ENCODE data around the gene ACD.
A peak's percentile ranks its signal among the peaks of the same experiment; 100 is the strongest.
"Not testable (repeated sequence)": the region's sequence is repeated elsewhere in the genome, so short reads cannot be mapped to it uniquely, and the experiment has no call there.

The ACD gene

DNA sequence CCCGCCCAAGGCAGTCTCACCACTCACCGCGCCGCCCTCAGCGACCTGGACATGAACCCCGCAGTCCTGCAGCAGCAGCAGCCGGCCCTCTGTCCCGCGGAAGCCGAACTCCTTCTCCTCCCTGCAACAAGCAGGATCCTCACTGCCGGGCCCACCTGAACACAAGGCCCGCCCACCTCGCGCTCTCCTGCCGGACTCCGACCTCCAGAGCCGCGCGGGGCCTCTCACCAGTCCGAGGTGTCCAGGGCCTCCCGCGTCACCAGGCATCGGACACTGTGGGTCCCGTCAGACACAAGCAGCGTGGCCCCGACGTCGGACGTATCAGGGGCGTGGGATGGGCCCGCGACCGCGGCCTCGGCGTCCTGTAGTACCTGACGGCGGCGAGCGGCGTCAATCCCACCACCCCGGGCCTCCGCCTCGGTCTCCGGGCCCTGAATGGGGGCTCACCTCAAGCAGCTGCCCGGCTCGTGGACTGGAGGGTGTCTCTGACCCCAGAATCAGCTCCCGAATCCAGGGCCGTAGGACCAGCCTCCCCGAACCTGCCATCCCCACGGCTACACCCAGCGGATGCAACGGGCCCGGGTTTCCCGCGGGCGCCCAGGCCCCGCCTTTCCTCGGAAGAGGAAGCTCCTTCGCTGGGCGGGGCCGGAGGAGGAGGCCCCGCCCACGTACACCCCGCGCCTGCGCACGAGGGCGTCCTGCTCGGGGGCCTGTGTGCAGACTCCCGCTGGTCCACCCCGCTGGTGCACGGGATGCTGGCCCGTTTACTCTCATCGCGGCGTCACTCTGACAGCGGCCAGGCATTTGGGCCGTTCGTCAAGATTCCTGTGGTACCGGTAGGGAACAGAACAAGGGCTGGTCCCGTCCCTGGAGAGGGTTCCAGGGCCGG, at the start of gene ACD:
Gene ACD (minus strand): TSS at position 586 of the 889 bp plus-strand sequence. CDS start 40 bp downstream, at position 546.
- peak; percentile 100 for DNase-seq (ENCODE audit: insufficient read length, low spot score)
- FAIRE-seq: no peak

DNA sequence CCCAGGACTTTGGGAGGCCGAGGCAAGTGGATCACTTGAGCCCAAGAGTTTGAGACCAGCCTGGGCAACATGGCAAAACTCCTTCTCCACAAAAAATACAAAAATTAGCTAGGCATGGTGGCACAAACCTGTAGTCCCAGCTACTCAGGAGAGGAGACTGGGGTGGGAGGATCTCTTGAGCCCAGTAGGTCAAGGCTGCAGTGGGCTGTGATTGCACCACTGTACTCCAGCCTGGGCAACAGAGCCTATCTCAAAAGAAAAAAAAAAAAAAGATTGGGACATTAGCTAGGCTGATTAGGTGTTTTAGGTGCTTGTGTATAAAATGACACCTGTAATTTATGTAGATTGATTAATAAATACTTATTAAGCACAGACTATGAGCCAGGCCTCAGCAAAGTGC, 49.0 kb upstream of the ACD start:
- no peak for FAIRE-seq

DNA sequence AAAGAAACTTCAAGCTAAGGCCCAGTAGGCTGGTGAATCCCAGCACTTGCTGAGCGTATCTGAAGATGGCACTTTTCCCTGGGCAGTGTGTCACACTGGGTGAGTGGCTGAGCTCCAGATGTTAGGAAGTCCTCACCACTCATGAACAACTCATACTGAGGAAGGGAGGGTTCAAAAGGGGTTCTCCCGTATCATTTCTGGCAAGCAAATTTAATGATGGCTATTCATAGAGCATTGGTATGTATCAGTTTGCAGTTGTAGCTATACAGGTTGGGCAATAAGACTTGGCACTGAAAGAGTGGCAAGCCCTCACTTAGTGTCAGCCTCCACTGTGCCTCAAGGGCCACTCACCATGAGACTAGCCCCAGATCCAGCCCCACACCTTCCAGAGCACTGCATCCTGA, 48.3 kb upstream of the ACD start:
- DNase-seq (ENCODE audit: insufficient read length, low spot score): no peak
- no peak for FAIRE-seq

More for the DNA sequence above, 49.0 kb upstream of the ACD start:
- no peak for DNase-seq (ENCODE audit: insufficient read length, low spot score)

DNA sequence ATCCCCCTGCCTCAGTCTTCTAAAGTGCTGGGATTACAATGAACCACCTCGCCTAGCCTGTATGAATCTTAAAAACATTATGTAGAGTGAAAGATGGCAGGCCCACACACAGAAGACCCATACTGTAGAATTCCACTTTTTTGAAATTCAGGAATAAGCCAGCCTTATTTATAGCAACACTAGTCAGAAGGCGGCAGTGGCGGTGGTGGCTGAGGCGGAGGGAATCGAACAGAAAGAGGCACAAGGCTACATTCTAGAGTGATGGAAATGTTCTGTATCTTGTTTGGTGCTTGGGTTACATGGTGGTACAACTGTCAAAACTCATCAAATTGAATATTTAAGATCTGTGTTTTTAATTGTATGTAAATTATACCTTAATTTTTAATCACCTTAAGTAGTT, 47.7 kb upstream of the ACD start:
- no peak for FAIRE-seq
- no peak for DNase-seq (ENCODE audit: insufficient read length, low spot score)

DNA sequence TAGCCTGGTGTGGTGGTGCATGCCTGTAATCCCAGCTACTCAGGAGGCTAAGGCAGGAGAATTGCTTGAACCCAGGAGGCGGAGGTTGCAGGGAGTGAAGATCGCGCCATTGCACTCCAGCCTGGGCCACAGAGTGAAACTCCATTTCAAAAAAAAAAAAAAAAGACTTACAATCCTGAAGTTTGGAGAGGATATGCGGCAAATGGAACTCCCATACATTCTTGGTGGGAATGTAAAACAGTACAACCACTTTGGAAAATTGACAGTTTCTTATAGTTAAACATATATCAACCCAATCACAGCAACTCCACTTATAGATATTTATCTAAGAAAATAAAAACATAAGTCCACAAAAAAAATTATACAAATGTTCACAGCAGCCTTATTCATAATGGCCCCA, 47.1 kb upstream of the ACD start:
- DNase-seq (ENCODE audit: insufficient read length, low spot score) (no peak), FAIRE-seq (no peak)

DNA sequence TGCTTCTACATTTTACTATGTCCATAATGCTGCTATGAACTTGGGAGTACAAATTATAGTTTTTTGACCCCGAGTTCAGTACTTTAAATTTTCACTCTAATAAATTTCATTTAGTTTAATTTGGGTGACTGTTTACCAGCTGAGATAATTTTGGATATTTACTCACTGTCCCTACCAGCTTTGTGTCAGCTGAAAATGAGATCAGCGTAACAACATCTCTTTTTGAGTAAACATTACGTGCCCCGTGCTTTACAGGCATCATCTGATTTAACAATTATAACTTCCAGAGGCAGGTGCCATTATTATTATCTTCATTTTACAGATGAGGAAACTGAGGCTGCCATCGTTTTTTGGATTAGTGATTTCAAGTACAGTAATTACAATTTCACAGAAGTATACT, 44.0 kb upstream of the ACD start:
- DNase-seq (ENCODE audit: insufficient read length, low spot score): no peak
- no peak for FAIRE-seq

DNA sequence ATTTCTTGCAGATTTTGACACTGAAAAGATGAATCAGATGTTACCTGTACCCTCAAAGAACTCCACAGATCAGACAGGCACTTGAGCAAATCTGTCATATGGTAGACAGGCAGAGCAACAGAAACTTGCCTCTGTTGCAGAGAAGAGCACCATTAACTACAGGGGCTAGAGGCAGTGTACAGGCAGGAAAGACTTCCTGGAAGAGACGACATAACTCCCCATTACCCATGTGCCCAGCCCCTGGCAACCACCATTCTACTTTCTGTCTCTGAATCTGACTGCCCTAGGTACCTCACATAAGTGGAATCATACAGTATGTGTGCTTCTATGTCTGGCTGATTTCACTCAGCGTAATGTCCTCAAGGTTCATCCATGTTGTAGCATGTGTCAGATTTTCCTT, 43.6 kb upstream of the ACD start:
- FAIRE-seq (no peak), DNase-seq (ENCODE audit: insufficient read length, low spot score) (no peak)

DNA sequence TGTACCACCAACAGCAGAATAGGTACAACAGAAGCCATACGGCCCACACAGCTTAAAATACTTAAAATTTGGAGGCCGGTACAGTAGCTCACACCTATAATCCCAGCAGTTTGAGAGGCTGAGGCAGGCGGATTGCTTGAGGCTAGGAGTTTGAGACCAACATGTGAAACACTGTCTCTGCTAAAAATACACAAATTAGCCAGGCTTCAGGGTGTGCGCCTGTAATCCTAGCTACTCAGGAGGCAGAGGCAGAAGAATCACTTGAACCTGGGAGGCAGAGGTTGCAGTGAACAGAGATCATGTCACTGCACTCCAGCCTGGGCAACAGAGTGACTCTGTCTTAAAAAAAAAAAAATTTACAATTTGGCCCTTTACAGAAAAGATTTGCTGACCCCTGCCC, 42.1 kb upstream of the ACD start:
- no peak for FAIRE-seq

DNA sequence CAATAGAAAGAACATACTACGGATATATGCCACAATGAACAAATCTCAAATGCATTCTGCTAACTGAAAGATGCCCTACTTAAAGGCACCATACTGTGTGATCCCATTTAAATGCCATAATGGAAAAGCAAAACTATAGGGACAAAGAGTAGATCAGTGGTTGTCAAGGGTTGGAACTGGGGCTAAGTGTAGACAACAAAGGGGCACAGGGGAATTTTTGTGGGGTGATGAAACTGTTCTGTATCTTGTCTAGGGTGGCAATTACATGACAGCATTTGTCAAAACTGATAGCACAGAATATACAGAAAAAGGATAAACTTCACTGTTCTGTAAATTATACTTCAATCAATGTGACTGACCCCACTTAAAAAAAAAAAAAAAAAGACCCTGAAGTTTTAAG, 41.4 kb upstream of the ACD start:
- no peak for DNase-seq (ENCODE audit: insufficient read length, low spot score)
- no peak for FAIRE-seq

More for the DNA sequence above, 42.1 kb upstream of the ACD start:
- DNase-seq (ENCODE audit: insufficient read length, low spot score): no peak

DNA sequence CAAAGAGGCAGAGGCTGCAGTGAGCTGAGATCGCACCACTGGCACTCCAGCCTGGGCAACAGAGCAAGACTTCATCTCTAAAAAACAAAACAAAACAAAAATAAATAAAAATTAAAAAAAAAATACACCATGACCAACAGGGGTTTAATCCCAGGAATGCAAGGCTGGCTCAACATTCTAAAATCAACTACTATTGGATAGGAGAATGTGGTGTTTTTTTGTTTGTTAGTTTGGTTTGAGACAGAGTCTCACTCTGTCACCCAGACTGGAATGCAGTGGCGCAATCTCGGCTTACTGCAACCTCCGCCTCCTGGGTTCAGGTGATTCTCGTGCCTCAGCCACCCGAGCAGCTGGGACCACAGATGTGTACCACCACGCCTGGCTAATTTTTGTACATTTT, 39.2 kb upstream of the ACD start:
- no peak for FAIRE-seq

DNA sequence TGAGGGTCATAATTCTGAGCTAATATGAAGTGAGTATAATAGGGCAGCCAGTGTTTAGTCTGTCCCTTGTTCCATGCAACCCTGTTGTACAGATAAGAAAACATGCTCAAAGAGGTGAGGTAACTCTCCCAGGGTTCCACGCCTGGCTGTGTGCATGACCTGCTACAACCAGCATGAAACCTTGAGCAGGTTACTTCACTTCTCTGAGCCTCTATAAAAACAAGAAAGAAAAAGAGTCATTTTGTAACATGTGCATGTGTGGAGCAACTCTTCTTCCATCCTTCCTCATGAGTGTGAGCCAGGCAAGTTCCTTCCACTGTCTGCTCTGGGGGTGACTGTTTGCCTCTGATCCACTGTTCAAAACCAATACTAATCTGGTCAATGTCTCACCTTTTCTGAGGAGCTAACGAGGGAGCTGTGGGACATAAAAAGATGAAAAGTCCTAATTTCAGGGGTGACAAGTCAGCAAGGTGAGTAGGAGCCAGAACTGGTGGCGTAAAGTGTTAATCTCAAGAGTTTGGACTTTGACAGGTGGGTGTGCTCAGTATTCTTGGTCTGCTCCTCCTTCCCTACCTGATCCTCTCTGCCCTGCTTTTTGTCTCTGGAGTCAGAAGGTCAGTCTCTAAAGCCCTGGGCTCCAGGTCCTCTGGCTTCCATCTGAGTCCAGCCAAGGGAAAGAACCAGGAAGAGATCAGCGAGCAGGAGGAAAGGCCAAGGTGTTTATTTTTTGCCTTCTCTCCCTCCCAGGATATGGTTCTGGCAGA, 37.5 kb upstream of the ACD start:
- no peak for DNase-seq (ENCODE audit: insufficient read length, low spot score)
- FAIRE-seq: no peak

More for the DNA sequence above, 39.2 kb upstream of the ACD start:
- DNase-seq (ENCODE audit: insufficient read length, low spot score): no peak

DNA sequence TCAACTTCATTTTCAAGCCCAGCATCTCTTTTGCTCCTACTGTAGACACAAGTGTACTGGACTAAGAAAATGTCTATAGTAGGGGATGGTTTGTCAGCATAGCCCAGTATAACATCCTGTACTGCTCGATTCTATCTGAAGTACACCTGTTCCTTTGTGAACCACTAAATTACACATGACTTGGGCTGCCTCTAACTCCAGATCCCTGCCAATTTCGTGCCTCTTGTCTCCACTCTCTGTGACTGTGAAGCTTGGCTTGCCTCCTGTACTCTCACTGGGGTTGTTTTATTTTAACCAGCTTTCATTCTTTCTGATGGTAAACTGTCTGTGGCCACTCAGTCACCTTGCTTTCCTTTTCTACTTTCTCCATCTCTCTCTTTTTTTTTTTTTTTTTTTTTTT, 34.6 kb upstream of the ACD start:
- DNase-seq (ENCODE audit: insufficient read length, low spot score) (no peak), FAIRE-seq (no peak)

DNA sequence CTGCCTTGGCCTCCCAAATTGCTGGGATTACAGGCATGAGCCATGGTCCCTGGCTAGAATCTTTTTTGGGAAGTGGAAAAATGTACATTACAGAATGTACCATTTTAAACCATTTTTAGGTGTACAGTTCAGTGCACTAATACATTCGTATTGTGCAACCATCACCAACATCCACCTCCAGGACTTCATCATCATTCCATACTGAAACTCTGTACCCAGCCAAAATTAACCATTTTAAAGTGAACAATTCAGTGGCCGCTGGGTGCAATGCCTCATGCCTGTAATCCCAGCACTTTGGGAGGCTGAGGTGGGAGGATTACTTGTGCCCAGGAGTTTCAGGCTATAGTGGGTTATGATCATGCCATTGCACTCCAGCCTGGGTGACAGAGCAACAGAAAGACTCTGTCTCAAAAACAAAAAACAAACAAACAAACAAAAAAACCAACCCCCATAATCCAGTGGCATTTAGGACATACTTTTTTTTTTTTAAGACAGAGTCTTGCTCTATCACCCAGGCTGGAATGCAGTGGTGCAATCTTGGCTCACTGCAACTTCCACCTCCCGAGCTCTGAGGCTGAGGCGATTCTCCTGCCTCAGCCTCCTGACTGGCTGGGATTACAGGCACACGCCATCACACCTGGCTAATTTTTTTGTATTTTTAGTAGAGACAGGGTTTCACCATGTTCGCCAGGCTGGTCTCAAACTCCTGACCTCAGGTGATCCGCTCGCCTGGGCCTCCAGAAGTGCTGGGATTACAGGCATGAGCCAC, 33.6 kb upstream of the ACD start:
- not testable (repeated sequence) for DNase-seq (ENCODE audit: insufficient read length, low spot score); FAIRE-seq

DNA sequence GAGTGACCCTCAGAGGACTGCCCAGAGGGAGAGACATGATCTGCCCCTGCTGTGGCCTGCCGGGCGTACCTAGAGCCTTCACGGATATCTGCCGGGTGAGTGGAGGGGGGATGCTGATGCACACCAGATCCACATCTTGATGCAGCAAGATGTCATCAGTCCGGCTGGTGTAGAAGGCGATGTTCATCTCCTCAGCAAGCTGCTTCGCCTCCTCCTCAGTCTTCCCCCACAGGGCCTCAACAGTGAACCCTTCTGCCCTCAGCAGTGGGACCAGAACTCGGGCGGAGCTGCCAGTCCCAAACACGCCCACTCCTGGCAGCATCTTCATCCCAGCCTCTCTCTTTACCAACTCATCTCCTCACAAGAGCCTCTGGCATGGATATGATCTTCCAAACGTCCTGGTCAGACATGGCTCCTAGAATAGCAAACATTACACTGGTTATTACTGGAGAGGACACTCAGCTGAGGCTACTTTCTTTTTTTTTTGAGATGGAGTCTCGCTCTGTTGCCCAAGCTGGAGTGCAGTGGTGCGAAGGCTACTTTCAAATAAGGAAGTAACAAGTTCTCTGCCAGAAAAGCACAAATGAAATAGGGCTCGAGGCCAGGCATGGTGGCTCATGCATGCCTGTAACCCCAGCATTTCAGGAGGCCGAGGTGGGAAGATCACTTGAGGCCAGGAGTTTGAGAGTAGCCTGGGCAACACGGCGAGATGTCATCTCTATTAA, 25.5 kb upstream of the ACD start:
- no peak for DNase-seq (ENCODE audit: insufficient read length, low spot score)
- FAIRE-seq: peak; percentile 26

DNA sequence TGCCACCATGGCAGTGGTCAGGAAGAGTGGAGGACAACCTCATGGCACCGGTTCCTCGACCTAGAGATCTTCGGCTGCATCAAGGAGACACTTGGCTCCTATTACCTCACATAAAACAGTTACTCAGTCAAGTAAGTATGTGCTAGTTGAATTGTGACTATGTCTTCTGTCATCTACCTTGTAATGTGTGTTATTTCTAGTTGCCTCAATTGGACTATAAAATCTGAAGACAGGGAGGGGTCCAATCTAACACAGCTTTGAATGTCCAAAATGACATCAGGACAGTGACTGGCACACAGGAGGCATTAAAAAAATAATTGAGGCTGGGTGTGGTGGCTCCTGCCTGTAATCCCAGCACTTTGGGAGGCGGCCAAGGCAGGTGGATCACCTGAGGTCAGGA, 23.7 kb upstream of the ACD start:
- DNase-seq (ENCODE audit: insufficient read length, low spot score) (no peak), FAIRE-seq (no peak)

DNA sequence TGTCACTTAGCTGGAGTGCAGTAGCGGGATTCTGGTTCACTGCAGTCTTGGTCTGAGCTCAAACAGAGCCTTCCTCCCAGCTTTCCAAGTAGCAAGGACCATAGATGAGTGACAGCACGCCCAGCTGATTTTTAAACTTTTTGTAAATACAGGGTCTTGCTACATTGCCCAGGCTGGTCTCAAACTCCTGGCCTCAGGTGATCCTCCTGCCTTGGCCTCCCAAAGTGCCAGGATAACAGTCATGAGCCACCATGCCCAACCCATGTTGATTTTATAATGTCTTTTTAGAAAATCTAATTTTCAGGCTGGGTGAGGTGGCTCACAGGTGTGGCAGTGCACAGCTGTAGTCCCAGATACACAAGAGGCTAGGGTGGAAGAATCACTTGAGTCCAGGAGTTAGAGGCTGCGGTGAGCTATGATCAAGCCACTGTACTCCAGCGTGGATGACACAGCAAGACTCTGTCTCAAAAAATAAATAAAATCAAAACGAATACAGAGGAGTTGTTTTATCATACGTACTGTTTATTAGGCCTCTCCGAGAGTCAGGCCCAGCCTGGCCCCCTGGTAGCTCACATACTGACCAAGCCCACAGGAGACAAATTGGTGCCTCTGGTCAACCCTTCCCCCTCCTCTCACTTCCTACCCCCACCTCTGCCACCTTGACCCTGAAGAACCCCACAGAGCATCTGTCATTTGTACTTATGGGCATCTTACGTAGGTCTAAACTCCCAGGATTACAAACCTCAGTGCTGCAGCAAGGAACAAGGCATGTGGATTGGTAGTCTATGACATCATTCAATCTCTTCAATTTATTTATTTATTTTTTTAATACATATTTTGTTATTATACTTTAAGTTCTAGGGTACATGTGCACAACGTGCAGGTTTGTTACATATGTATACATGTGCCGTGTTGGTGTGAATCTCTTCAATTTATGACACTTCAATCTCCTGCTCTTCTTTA, 20.2 kb upstream of the ACD start:
- DNase-seq (ENCODE audit: insufficient read length, low spot score) (no peak), FAIRE-seq (no peak)

DNA sequence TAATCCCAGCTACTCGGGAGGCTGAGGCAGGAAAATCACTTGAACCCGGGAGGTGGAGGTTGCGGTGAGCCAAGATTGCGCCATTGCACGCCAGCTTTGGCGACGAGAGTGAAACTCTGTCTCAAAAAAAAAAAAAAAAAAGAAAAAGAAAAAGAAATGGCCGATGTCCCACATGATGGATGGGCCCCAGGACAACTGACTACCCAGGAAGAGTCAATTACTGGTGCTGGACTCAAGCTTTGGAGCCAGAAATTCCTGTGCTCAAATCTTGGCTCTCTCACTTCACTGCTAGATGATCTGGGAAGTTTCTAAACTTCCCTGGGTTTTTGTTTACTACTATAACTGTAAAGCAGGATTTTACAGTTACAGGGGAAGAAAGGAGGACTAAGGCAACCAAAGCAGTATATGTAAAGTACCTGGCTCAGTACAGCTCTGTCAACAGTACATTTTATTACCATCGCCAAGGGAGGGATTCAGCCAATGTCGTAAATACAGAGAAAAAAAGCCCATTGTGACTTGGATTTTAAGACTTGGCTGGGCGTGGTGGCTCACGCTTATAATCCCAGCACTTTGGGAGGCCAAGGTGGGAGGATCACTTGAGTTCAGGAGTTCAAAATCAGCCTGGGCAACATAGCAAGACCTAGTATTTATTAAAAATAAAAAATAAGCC, 18.4 kb upstream of the ACD start:
- no peak for FAIRE-seq

DNA sequence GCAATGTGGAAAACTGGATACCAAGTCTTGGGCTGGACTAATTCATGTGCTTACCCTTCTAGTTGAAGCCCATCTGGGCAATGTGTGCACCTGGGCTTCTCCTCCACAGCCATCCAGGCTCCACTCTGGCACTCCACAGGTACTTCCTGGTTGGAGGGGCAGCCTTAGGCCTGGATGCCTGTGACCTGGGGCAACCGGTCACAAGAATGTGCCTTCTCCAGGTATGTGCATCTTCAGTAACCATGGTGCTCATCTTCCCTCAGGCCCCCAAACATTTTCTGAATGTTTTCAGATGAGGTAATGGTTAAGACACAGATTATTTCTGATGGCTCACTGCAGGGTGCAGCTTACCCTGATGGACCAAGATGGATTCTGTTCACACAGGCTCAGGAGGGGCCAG, 17.7 kb upstream of the ACD start:
- FAIRE-seq (no peak), DNase-seq (ENCODE audit: insufficient read length, low spot score) (no peak)

More for the DNA sequence above, 18.4 kb upstream of the ACD start:
- no peak for DNase-seq (ENCODE audit: insufficient read length, low spot score)

DNA sequence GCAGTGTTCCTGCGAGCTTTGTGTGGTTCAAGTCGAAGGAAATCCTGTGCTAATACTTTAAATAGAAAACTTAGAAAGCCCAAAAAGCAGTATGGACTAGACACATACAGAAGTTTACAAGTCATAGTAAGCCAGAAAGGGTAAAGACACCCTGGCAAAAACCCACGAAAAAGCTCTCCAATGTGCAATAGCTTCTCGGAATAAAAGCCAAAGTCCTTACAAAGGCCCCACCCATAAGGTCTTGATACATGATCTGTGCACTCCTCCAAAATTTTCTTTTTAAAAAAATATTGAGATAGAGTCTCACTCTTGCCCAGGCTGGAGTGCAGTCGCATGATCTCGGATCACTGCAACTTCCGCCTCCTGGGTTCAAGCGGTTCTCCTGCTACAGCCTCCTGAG, 16.9 kb upstream of the ACD start:
- no peak for DNase-seq (ENCODE audit: insufficient read length, low spot score)
- FAIRE-seq: no peak
